A549 (cell line): ENCODE data around the gene FOXO1. TPM values are rescaled to one million over a fixed set of nuclear protein-coding genes. Genes with fewer than 3 reads are reported as not detected.

Experiments used
- ATAC-seq, 2 experiments: fragments of 200-7000 bp in 1 of 2; fragments of >200 bp in 1 of 2; cut with Nextera tagmentation in 1 of 2; cut with Tn5 transposase in 1 of 2; 3 replicates each; pipeline versions ENCODE4 v1.8.0 to v1.9.1; 2018 to 2020; ENCODE audit warnings: mild to moderate bottlenecking in 1 of 2, moderate library complexity in 1 of 2
- CTCF ChIA-PET: fragments of 300-600 bp; sonication (Branson Sonifier 250); formaldehyde crosslinking; extraction: SDS; loops from one replicate; lab custom pipeline; 2021; ENCODE audit warnings: antibody characterized with exemption, inconsistent platforms; lab: Yijun Ruan, JAX
- POLR2A ChIA-PET: fragments of 350-600 bp; formaldehyde crosslinking; extraction: SDS; loops from one replicate; lab custom pipeline; 2021; ENCODE audit warnings: antibody characterized with exemption, inconsistent platforms; lab: Yijun Ruan, JAX
- DNase-seq, 2 experiments: peaks; one replicate each; pipeline versions ENCODE4 v3.0.0 to v3.0.0-alpha.2; 2011 to 2016; ENCODE audit warnings: low read depth in 1 of 2, low spot score in 1 of 2
- FAIRE-seq: peaks from 2 replicates; lab custom pipeline; 2011; peaks lifted over from hg19 to GRCh38; lab: Jason Lieb, UNC
- H3K27ac ChIP-seq, 2 experiments: fragments of >200 bp; sonication (Bioruptor Twin); formaldehyde crosslinking; 3 replicates each; pipeline ENCODE4 v1.5.1; 2016 to 2017
- H3K4me1 ChIP-seq: fragments of >200 bp; sonication (Bioruptor Twin); formaldehyde crosslinking; 3 replicates; pipeline ENCODE4 v1.6.1; 2016
- H3K4me2 ChIP-seq: fragments of >200 bp; sonication (Bioruptor Twin); formaldehyde crosslinking; 3 replicates; pipeline ENCODE4 v1.6.1; 2016
- H3K4me3 ChIP-seq: fragments of >200 bp; sonication (Bioruptor Twin); formaldehyde crosslinking; 3 replicates; pipeline ENCODE4 v1.5.1; 2016
- H3K9me3 ChIP-seq: fragments of >200 bp; sonication (Bioruptor Twin); formaldehyde crosslinking; 3 replicates; pipeline ENCODE4 v1.6.1; 2016
- CBX2 ChIP-seq: fragments of 200-600 bp; sonication (generic); IDR thresholded peaks from 2 replicates; pipeline ENCODE4 v1.6.1; 2016; ENCODE audit warnings: low read depth, mild to moderate bottlenecking, borderline replicate concordance
- CEBPB ChIP-seq, 2 experiments: fragments of >200 bp in 1 of 2; sonication (Bioruptor Twin) in 1 of 2; formaldehyde crosslinking in 1 of 2; IDR thresholded peaks; 2 replicates each; pipeline ENCODE4 v1.6.1; 2012 to 2016
- E2F6 ChIP-seq: IDR thresholded peaks from 2 replicates; pipeline ENCODE4 v1.6.1; 2012; ENCODE audit warnings: low read depth, borderline replicate concordance
- EHF ChIP-seq: fragments of 250-450 bp; sonication (Bioruptor Pico); IDR thresholded peaks from 2 replicates; pipeline ENCODE4 v1.5.0; 2020; ENCODE audit warnings: mild to moderate bottlenecking
- EP300 ChIP-seq, 2 experiments: fragments of >200 bp; sonication (Bioruptor Twin); formaldehyde crosslinking; IDR thresholded peaks; 2 replicates in 1 of 2; 3 replicates in 1 of 2; pipeline ENCODE4 v1.6.1; 2016 to 2017
- FOSL2 ChIP-seq, 2 experiments: fragments of 450-650 bp in 1 of 2; fragments of >200 bp in 1 of 2; sonication (Bioruptor Twin) in 1 of 2; formaldehyde crosslinking; IDR thresholded peaks; 2 replicates each; pipeline versions ENCODE4 v1.5.0 to v1.6.1; 2016 to 2020; ENCODE audit warnings: mild to moderate bottlenecking in 1 of 2, moderate library complexity in 1 of 2
- FOXS1 ChIP-seq: fragments of 250-450 bp; sonication (Bioruptor Pico); IDR thresholded peaks from 2 replicates; pipeline ENCODE4 v1.5.0; 2020; ENCODE audit warnings: mild to moderate bottlenecking, moderate library complexity
- GATA3 ChIP-seq: IDR thresholded peaks from 2 replicates; pipeline ENCODE4 v1.6.1; 2012; ENCODE audit warnings: borderline replicate concordance
- HDAC2 ChIP-seq: fragments of 200-600 bp; sonication (generic); IDR thresholded peaks from 2 replicates; pipeline ENCODE4 v1.6.1; 2016
- HOXA7 ChIP-seq: fragments of 250-450 bp; sonication (Bioruptor Pico); IDR thresholded peaks from 2 replicates; pipeline ENCODE4 v1.5.0; 2020; ENCODE audit warnings: mild to moderate bottlenecking, moderate library complexity
- JUN ChIP-seq, 2 experiments: fragments of >200 bp; sonication (Bioruptor Twin); formaldehyde crosslinking; IDR thresholded peaks; 2 replicates in 1 of 2; 3 replicates in 1 of 2; pipeline ENCODE4 v1.6.1; 2016 to 2017
- MAZ ChIP-seq: fragments of 150-350 bp; IDR thresholded peaks from 2 replicates; pipeline ENCODE4 v1.6.1; 2014; ENCODE audit warnings: antibody characterized with exemption, low read depth, low read length, borderline replicate concordance
- NFE2L2 ChIP-seq: fragments of 150-350 bp; conservative IDR thresholded peaks from 2 replicates; pipeline ENCODE4 v1.6.1; 2014; ENCODE audit warnings: low read length
- NPAS2 ChIP-seq: fragments of 250-450 bp; sonication (Bioruptor Pico); IDR thresholded peaks from 2 replicates; pipeline ENCODE4 v1.8.0; 2022; ENCODE audit warnings: mild to moderate bottlenecking, moderate library complexity, borderline replicate concordance
- POLR2AphosphoS2 ChIP-seq: conservative IDR thresholded peaks from 2 replicates; pipeline ENCODE4 v1.6.1; 2012; ENCODE audit warnings: low read length, improper control_type of control experiment, inconsistent platforms
- RAD21 ChIP-seq, 2 experiments: fragments of >200 bp in 1 of 2; sonication (Bioruptor Twin) in 1 of 2; formaldehyde crosslinking in 1 of 2; IDR thresholded peaks in 1 of 2; conservative IDR thresholded peaks in 1 of 2; 2 replicates in 1 of 2; 3 replicates in 1 of 2; pipeline ENCODE4 v1.6.1; 2012 to 2018; ENCODE audit warnings: inconsistent platforms in 1 of 2
- RARB ChIP-seq: fragments of 250-450 bp; sonication (Bioruptor Pico); IDR thresholded peaks from 2 replicates; pipeline ENCODE4 v1.8.0; 2021; ENCODE audit warnings: mild to moderate bottlenecking, moderate library complexity
- RCOR1 ChIP-seq: fragments of 150-350 bp; IDR thresholded peaks from 2 replicates; pipeline ENCODE4 v1.6.1; 2014; ENCODE audit warnings: antibody characterized with exemption, low read length, low read depth
- RFX5 ChIP-seq: fragments of 450-650 bp; IDR thresholded peaks from 2 replicates; pipeline ENCODE4 v1.7.1; 2014; ENCODE audit warnings: antibody characterized with exemption, mild to moderate bottlenecking, moderate library complexity
- SMC3 ChIP-seq: fragments of >200 bp; sonication (Bioruptor Twin); formaldehyde crosslinking; IDR thresholded peaks from 3 replicates; pipeline ENCODE4 v1.6.1; 2018; ENCODE audit warnings: inconsistent platforms
- TFCP2L1 ChIP-seq: fragments of 250-450 bp; sonication (Bioruptor Pico); IDR thresholded peaks from 2 replicates; pipeline ENCODE4 v1.5.0; 2021; ENCODE audit warnings: mild to moderate bottlenecking
- TP53 ChIP-seq: fragments of 250-450 bp; sonication (Bioruptor Pico); IDR thresholded peaks from 2 replicates; pipeline ENCODE4 v1.5.0; 2021; ENCODE audit warnings: mild to moderate bottlenecking, moderate library complexity
- ZC3H11A ChIP-seq: fragments of 450-650 bp; IDR thresholded peaks from 2 replicates; pipeline ENCODE4 v1.6.1; 2014; ENCODE audit warnings: antibody characterized with exemption, mild to moderate bottlenecking
- ZFP36 ChIP-seq: fragments of 450-650 bp; IDR thresholded peaks from 2 replicates; pipeline ENCODE4 v1.6.1; 2014; ENCODE audit warnings: borderline replicate concordance; ENCODE audit not compliant: partially characterized antibody
- ZNF302 ChIP-seq: fragments of 250-450 bp; sonication (Bioruptor Pico); IDR thresholded peaks from 2 replicates; pipeline ENCODE4 v1.9.0; 2021; ENCODE audit warnings: inconsistent platforms, mild to moderate bottlenecking, moderate library complexity
- WGBS: methylation state at CpG from one replicate; pipeline ENCODE4 v1.1.6; 2017; ENCODE audit errors: missing lambda C conversion rate; 5-methylcytosine and 5-hydroxymethylcytosine counted together
- polyA plus RNA-seq, 4 experiments: library from polyadenylated mRNA; depleted of rRNA in 3 of 4; stranded (reverse); fragments of >200 nt; fragmentation: RNase III in 1 of 4; extraction: RNeasy Plus Mini Kit Qiagen cat#74134 plus additional on column Dnase treatment in 1 of 4; gene quantifications; 2 replicates in 3 of 4; 3 replicates in 1 of 4; pipeline ENCODE4 v1.2.3, GENCODE V29; 2011 to 2017
- TF ChIP-seq, protein P1 (sequence below): fragments of 250-450 bp; sonication (Bioruptor Pico); IDR thresholded peaks from 2 replicates; pipeline ENCODE4 v1.5.0; 2020; ENCODE audit warnings: low read depth, mild to moderate bottlenecking, moderate library complexity
- TF ChIP-seq, protein P2 (sequence below): fragments of >200 bp; sonication (Bioruptor Twin); formaldehyde crosslinking; IDR thresholded peaks from 3 replicates; pipeline ENCODE4 v1.5.1; 2016
- TF ChIP-seq, protein P3 (sequence below): fragments of 250-450 bp; sonication (Bioruptor Pico); IDR thresholded peaks from 2 replicates; pipeline ENCODE4 v1.5.0; 2021; ENCODE audit warnings: mild to moderate bottlenecking, moderate library complexity, borderline replicate concordance

FOXO1 gene
- polyA plus RNA-seq, 2 of the 4 experiments (the other 2 are of a cell fraction) = 2.2 to 3.6 TPM

- FAIRE-seq = no peak
- CTCF ChIA-PET = interaction anchor here (1.4 kb wide), 1 partner anchor 34 kb away, joined by 3 read pairs; no protein-coding TSS in a partner anchor
Observed at GRCh38 chr13:40648040-40648439, 18.4 kb downstream of the FOXO1 start.

GRCh38 chr13:40644838-40645604 lies 21.4 kb downstream of the FOXO1 start:
- Histone ChIP-seq H3K4me2 (no peak overlapping the region), H3K4me1 (peaks cover 15% of the 10 kb centered on the region; the same call in 2 of the 3 replicates), H3K4me3 (no peak overlapping the region)
- FAIRE-seq = no peak
- ATAC-seq = no peak
- 83% methylated on average over 3 of the region's 3 CpGs for WGBS
- POLR2A ChIA-PET = no interaction called here
- DNase-seq = no peak
- CTCF ChIA-PET = no interaction called here
- TF ChIP-seq TP53 (CRISPR knock-in tag) (no peak), HDAC2 (no peak), TFCP2L1 (CRISPR knock-in tag) (no peak), CBX2 (no peak), POLR2AphosphoS2 (no peak), ZC3H11A (no peak), EHF (no peak), NFE2L2 (no peak), SMC3 (no peak), FOXS1 (CRISPR knock-in tag) (no peak), ZNF302 (CRISPR knock-in tag) (no peak), RAD21 (conservative IDR thresholded peaks at IDR 0.05 in 1 of 2, IDR thresholded peaks at IDR 0.05 in 1 of 2) (no peak)
- TF ChIP-seq, protein P1, sequence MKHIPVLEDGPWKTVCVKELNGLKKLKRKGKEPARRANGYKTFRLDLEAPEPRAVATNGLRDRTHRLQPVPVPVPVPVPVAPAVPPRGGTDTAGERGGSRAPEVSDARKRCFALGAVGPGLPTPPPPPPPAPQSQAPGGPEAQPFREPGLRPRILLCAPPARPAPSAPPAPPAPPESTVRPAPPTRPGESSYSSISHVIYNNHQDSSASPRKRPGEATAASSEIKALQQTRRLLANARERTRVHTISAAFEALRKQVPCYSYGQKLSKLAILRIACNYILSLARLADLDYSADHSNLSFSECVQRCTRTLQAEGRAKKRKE (CRISPR knock-in tag) = no peak
- TF ChIP-seq, protein P2, sequence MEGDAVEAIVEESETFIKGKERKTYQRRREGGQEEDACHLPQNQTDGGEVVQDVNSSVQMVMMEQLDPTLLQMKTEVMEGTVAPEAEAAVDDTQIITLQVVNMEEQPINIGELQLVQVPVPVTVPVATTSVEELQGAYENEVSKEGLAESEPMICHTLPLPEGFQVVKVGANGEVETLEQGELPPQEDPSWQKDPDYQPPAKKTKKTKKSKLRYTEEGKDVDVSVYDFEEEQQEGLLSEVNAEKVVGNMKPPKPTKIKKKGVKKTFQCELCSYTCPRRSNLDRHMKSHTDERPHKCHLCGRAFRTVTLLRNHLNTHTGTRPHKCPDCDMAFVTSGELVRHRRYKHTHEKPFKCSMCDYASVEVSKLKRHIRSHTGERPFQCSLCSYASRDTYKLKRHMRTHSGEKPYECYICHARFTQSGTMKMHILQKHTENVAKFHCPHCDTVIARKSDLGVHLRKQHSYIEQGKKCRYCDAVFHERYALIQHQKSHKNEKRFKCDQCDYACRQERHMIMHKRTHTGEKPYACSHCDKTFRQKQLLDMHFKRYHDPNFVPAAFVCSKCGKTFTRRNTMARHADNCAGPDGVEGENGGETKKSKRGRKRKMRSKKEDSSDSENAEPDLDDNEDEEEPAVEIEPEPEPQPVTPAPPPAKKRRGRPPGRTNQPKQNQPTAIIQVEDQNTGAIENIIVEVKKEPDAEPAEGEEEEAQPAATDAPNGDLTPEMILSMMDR = no peak
- TF ChIP-seq, all 56 proteins: peak for 0
- H3K9me3 ChIP-seq = no peaks in the 10 kb centered on the region
- H3K27ac ChIP-seq = no peak overlapping the region

More at GRCh38 chr13:40648040-40648439, 18.4 kb downstream of the FOXO1 start:
- DNase-seq = no peak
- TF ChIP-seq, protein P3, sequence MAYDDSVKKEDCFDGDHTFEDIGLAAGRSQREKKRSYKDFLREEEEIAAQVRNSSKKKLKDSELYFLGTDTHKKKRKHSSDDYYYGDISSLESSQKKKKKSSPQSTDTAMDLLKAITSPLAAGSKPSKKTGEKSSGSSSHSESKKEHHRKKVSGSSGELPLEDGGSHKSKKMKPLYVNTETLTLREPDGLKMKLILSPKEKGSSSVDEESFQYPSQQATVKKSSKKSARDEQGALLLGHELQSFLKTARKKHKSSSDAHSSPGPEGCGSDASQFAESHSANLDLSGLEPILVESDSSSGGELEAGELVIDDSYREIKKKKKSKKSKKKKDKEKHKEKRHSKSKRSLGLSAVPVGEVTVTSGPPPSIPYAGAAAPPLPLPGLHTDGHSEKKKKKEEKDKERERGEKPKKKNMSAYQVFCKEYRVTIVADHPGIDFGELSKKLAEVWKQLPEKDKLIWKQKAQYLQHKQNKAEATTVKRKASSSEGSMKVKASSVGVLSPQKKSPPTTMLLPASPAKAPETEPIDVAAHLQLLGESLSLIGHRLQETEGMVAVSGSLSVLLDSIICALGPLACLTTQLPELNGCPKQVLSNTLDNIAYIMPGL = no peak
- TF ChIP-seq RFX5 = no peak
- TF ChIP-seq NPAS2 (CRISPR knock-in tag) = no peak
- no peak for TF ChIP-seq RCOR1
- no peak for TF ChIP-seq FOSL2 (IDR thresholded peaks at IDR 0.05)
- TF ChIP-seq FOSL2 (CRISPR knock-in tag; IDR thresholded peaks at IDR 0.05) = no peak
- TF ChIP-seq RARB (CRISPR knock-in tag) = no peak
- TF ChIP-seq MAZ = no peak
- no peak for TF ChIP-seq CEBPB (IDR thresholded peaks at IDR 0.05)
- no peak for TF ChIP-seq E2F6
- no peak for TF ChIP-seq HOXA7 (CRISPR knock-in tag)
- no peak for TF ChIP-seq ZFP36
- no peak for TF ChIP-seq EP300 (IDR thresholded peaks at IDR 0.05)
- TF ChIP-seq GATA3 = no peak
- TF ChIP-seq JUN (IDR thresholded peaks at IDR 0.05) = no peak
- Histone ChIP-seq H3K4me1 (peaks cover 15% of the 10 kb centered on the region; the same call in 2 of the 3 replicates), H3K4me3 (no peak overlapping the region), H3K27ac (no peak overlapping the region), H3K4me2 (no peak overlapping the region), H3K9me3 (no peaks in the 10 kb centered on the region)
- POLR2A ChIA-PET = no interaction called here
- 92% methylated on average over 2 of the region's 2 CpGs for WGBS
- ATAC-seq = no peak
